Natural killer cell (primary cell): ENCODE data around the gene EHMT1. TPM values are rescaled to one million over a fixed set of nuclear protein-coding genes. Genes with fewer than 3 reads are reported as not detected.

Experiments used
- ATAC-seq, 3 donors: fragments of 150-1000 bp in 2 of 3; fragments of 200-7000 bp in 1 of 3; cut with Tn5 transposase; 1 replicate in 1 of 3; 2 replicates in 2 of 3; pipeline ENCODE4 v1.10.0; 2021; ENCODE audit warnings: mild to moderate bottlenecking in 2 of 3, moderate library complexity in 2 of 3
- DNase-seq, 2 donors: peaks; one replicate each; pipeline versions ENCODE4 v3.0.0 to v3.0.0-alpha.2; 2013 to 2021; ENCODE audit warnings: mixed read lengths in 1 of 2
- H3K27ac ChIP-seq: one replicate; pipeline ENCODE4 v1.5.1; 2013; ENCODE audit warnings: mild to moderate bottlenecking, low read length
- H3K27me3 ChIP-seq: one replicate; pipeline ENCODE4 v1.6.1; 2013; ENCODE audit warnings: low read length; ENCODE audit not compliant: control insufficient read depth, insufficient read depth
- H3K36me3 ChIP-seq: one replicate; pipeline ENCODE4 v1.6.1; 2013; ENCODE audit warnings: low read length; ENCODE audit not compliant: control insufficient read depth, insufficient read depth
- H3K4me1 ChIP-seq: one replicate; pipeline ENCODE4 v1.6.1; 2013; ENCODE audit warnings: low read length; ENCODE audit not compliant: control insufficient read depth, insufficient read depth
- H3K4me3 ChIP-seq: one replicate; pipeline ENCODE4 v1.5.1; 2013; ENCODE audit warnings: low read length
- H3K9me3 ChIP-seq: one replicate; pipeline ENCODE4 v1.6.1; 2013; ENCODE audit warnings: low read length; ENCODE audit not compliant: control insufficient read depth, insufficient read depth
- H3K27ac Mint-ChIP-seq, 2 donors: one replicate each; pipeline ENCODE4 v1.8.0; 2022; ENCODE audit warnings: mild to moderate bottlenecking in 2 of 2, mixed read lengths in 2 of 2, moderate library complexity in 1 of 2
- H3K27me3 Mint-ChIP-seq, 2 donors: one replicate each; pipeline ENCODE4 v1.8.0; 2022; ENCODE audit warnings: low read depth in 2 of 2, mixed read lengths in 2 of 2
- H3K36me3 Mint-ChIP-seq: one replicate; pipeline ENCODE4 v1.8.0; 2022; ENCODE audit warnings: mixed read lengths
- H3K4me1 Mint-ChIP-seq, 2 donors: one replicate each; pipeline ENCODE4 v1.8.0; 2022; ENCODE audit warnings: mixed read lengths in 2 of 2
- H3K4me3 Mint-ChIP-seq: one replicate; pipeline ENCODE4 v1.8.0; 2022; ENCODE audit warnings: mild to moderate bottlenecking, moderate library complexity, mixed read lengths
- H3K9me3 Mint-ChIP-seq, 2 donors: one replicate each; pipeline ENCODE4 v1.8.0; 2022; ENCODE audit warnings: mixed read lengths in 2 of 2
- CTCF ChIP-seq: fragments of 200-600 bp; IDR thresholded peaks from one replicate; pipeline ENCODE4 v1.8.0; 2022; ENCODE audit warnings: antibody characterized with exemption
- WGBS: methylation state at CpG from one replicate; pipeline ENCODE4 v1.1.7; 2013; ENCODE audit warnings: missing lambda C conversion rate; ENCODE audit not compliant: insufficient coverage; 5-methylcytosine and 5-hydroxymethylcytosine counted together
- intact Hi-C: fragments of 100-400 bp; cut with micrococcal nuclease; formaldehyde crosslinking; loops from one replicate; pipeline ENCODE4 v1.14.2; 2022
- total RNA-seq, 4 donors: library from RNA; stranded (reverse); fragments of 120-200 nt in 1 of 4; gene quantifications; one replicate each; pipeline versions ENCODE4 v1.2.3 to v1.2.4, GENCODE V29; 2013 to 2022

Gene EHMT1
- total RNA-seq, 3 donors from 2014 or later (not counting 1 experiment from before 2014, with no cell fraction given) = 173 to 200 (median 176) TPM

- Histone ChIP-seq H3K4me1 (peaks cover 2% of the 10 kb centered on the region), H3K4me3 (no peak overlapping the region), H3K27me3 (no peaks in the 10 kb centered on the region), H3K9me3 (no peaks in the 10 kb centered on the region), H3K27ac (no peak overlapping the region), H3K36me3 (peaks cover 46% of the 10 kb centered on the region)
- peak overlapping the region; percentile 41 to 51 for H3K27ac Mint-ChIP-seq
- intact Hi-C loops = no loop called here
- H3K36me3 Mint-ChIP-seq = no peaks in the 10 kb centered on the region
- no peaks in the 10 kb centered on the region for H3K9me3 Mint-ChIP-seq
- peaks cover 1 to 18% of the 10 kb centered on the region in 2 donors for H3K4me1 Mint-ChIP-seq
- H3K4me3 Mint-ChIP-seq = no peak overlapping the region
- 97% methylated on average over 19 of the region's 19 CpGs for WGBS
- no peak for DNase-seq
- no peak for TF ChIP-seq CTCF
- no peak for ATAC-seq
- no peaks in the 10 kb centered on the region for H3K27me3 Mint-ChIP-seq
Observed at GRCh38 chr9:137802521-137803243, 183.9 kb downstream of the EHMT1 start.

- no peak overlapping the region for H3K27ac ChIP-seq
- no peaks in the 10 kb centered on the region for H3K9me3 ChIP-seq
- Mint-ChIP-seq H3K36me3 (no peaks in the 10 kb centered on the region), H3K9me3 (no peaks in the 10 kb centered on the region), H3K27ac (peak overlapping the region in 1 of 2 donors; percentile 16), H3K4me1 (peaks cover 8 to 11% of the 10 kb centered on the region in 2 donors), H3K4me3 (no peak overlapping the region), H3K27me3 (no peaks in the 10 kb centered on the region)
- DNase-seq (no peak), ATAC-seq (no peak)
- peaks cover 8% of the 10 kb centered on the region for H3K4me1 ChIP-seq
- 94% methylated on average over 14 of the region's 14 CpGs for WGBS
- TF ChIP-seq CTCF = no peak
- peaks cover 43% of the 10 kb centered on the region for H3K36me3 ChIP-seq
- intact Hi-C loops = no loop called here
- no peaks in the 10 kb centered on the region for H3K27me3 ChIP-seq
- no peak overlapping the region for H3K4me3 ChIP-seq
Observed at GRCh38 chr9:137804908-137805630, 186.3 kb downstream of the EHMT1 start.

- Mint-ChIP-seq H3K4me3 (no peak overlapping the region), H3K27ac (peak overlapping the region; percentile 27 to 58), H3K27me3 (no peaks in the 10 kb centered on the region), H3K4me1 (peaks cover 8 to 11% of the 10 kb centered on the region in 2 donors), H3K36me3 (no peaks in the 10 kb centered on the region), H3K9me3 (no peaks in the 10 kb centered on the region)
- no peaks in the 10 kb centered on the region for H3K9me3 ChIP-seq
- peaks cover 8% of the 10 kb centered on the region for H3K4me1 ChIP-seq
- intact Hi-C loops = no loop called here
- H3K27ac ChIP-seq = no peak overlapping the region
- H3K4me3 ChIP-seq = no peak overlapping the region
- H3K27me3 ChIP-seq = no peaks in the 10 kb centered on the region
- no peak for TF ChIP-seq CTCF
- peaks cover 36% of the 10 kb centered on the region for H3K36me3 ChIP-seq
- WGBS = 80% methylated on average over 22 of the region's 22 CpGs
- ATAC-seq (peak in 2 of 3 donors; percentile 24 to 70), DNase-seq (peak in 1 of 2 donors; percentile 14)
Observed at GRCh38 chr9:137807721-137808703, 189.2 kb downstream of the EHMT1 start.
